ES-I3 (cell line): ENCODE data around the gene NOB1.
A peak's percentile ranks its signal among the peaks of the same experiment; 100 is the strongest.
"Not testable (repeated sequence)": the region's sequence is repeated elsewhere in the genome, so short reads cannot be mapped to it uniquely, and the experiment has no call there.

Experiments used
- H3K36me3 ChIP-seq: 2 replicates; pipeline ENCODE4 v1.6.1; 2013; ENCODE audit warnings: mild to moderate bottlenecking, low read length, control low read depth, moderate library complexity; ENCODE audit not compliant: insufficient read depth
- H3K4me1 ChIP-seq: 2 replicates; pipeline ENCODE4 v1.6.1; 2013; ENCODE audit warnings: mild to moderate bottlenecking, control low read depth, low read length; ENCODE audit not compliant: insufficient read depth
- H3K9ac ChIP-seq: 2 replicates; pipeline ENCODE4 v1.6.1; 2013; ENCODE audit warnings: low read depth, mild to moderate bottlenecking, low read length, moderate library complexity
- H3K9me3 ChIP-seq: 2 replicates; pipeline ENCODE4 v1.6.1; 2013; ENCODE audit warnings: mild to moderate bottlenecking, low read length, moderate library complexity; ENCODE audit not compliant: control insufficient read depth, insufficient read depth

NOB1 gene

DNA sequence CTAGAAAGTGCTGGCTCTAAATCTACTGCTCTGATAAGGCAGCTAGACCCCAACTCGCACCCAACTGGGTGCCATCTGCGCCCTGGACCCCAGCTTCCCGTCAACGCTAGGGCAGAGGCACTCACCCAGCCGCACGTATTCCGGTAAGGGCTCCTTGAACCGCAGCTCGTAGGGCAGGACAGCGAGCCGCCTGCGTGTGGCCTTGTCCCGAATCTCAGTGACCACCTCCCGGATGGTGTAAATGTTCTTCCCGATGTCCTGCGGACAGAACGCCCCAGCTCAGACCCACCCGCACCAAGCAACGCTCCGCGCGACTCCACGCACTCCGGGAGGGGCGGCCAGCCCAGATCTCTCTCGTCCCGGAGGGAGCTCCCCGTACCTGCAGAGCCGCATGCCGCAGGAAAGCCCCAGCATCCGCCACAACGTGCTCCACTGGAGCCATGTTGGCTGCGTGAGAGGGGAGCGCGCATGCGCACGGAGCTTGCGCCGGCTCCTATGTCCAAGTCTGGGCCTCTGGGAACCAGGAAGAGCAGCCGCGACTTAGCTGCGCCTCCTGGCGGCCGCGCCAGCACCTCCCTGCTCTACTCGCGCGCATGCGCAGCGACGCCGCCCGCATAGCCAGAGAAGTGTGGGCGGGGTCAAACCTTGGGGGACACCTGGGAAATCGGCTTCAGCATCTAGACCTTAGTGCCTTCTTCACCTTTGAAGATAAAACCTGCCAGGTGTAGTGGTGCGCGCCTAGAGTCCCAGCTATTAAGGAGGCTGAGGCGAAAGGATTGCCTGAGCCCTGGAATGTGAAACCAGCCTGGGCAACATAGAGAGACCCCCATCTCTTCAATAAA lies at the start of gene NOB1:
Gene NOB1 (minus strand): TSS at position 458 of the 842 bp plus-strand sequence. CDS start 16 bp downstream, at position 442.
- Histone ChIP-seq H3K9me3 (no peaks in the 10 kb centered on the region), H3K9ac (peak within 1 kb of the TSS; percentile 92), H3K36me3 (peaks cover 19% of the 10 kb centered on the region), H3K4me1 (no peaks in the 10 kb centered on the region)

DNA sequence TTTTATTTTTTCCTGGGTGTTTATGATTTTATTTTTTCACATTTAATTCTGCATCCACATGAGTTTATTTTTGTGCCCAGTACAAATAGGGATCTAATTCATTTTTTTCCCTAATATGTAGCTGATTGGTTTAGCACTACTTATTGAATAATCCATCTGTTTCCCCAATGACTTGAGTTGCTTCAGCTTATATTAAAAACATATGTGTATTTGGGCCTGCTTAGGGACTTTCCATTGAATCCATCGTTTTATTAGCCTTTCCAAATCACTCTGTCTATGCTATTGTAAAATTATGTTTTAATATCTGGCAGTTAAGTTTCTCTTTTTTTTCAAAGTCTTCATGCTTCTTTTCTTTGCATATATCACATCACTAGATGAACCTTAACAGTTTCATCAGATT lies 49.6 kb upstream of the NOB1 start:
- no peaks in the 10 kb centered on the region for H3K9me3 ChIP-seq
- peaks cover 3% of the 10 kb centered on the region for H3K36me3 ChIP-seq
- H3K9ac ChIP-seq = no peak overlapping the region
- H3K4me1 ChIP-seq = no peaks in the 10 kb centered on the region

DNA sequence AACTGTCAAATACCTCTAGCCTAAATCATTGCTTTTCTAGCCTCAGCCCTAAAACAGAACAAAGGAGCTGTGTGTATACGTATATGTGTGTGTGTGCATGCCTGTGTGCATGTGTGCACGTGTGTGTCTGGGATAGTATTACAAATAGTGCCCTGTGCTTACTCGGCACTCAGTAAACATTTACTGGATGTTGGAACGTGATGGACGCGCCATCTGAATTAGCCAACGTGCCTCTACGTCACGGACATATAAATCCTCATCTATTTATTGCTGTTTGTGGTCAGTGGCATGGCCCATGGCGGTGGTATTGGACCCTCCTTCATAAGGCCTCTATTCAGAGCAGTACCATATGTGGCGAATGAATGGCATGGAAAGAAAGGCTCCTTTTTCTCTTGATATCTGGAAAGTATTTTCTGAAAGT lies 44.9 kb upstream of the NOB1 start:
- Histone ChIP-seq H3K9me3 (no peaks in the 10 kb centered on the region), H3K9ac (no peak overlapping the region), H3K4me1 (no peaks in the 10 kb centered on the region), H3K36me3 (peaks cover 3% of the 10 kb centered on the region)

DNA sequence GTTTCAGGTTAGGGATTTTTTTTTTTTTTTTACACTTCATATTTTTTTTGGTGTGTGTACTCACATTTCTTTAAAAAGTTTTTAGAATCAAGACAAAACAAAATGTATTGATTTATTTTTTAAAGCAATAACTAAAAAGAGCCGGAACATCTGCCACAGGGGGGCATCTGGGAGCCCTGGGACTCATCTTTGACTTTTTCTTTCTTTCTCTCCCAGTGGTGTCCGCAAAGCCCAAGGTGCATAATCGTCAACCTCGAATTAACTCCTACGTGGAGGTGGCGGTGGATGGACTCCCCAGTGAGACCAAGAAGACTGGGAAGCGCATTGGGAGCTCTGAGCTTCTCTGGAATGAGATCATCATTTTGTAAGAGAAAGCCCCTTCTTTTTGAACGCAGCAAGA lies 43.7 kb upstream of the NOB1 start:
- Histone ChIP-seq H3K9ac (no peak overlapping the region), H3K9me3 (no peaks in the 10 kb centered on the region), H3K4me1 (no peaks in the 10 kb centered on the region), H3K36me3 (peaks cover 3% of the 10 kb centered on the region)

DNA sequence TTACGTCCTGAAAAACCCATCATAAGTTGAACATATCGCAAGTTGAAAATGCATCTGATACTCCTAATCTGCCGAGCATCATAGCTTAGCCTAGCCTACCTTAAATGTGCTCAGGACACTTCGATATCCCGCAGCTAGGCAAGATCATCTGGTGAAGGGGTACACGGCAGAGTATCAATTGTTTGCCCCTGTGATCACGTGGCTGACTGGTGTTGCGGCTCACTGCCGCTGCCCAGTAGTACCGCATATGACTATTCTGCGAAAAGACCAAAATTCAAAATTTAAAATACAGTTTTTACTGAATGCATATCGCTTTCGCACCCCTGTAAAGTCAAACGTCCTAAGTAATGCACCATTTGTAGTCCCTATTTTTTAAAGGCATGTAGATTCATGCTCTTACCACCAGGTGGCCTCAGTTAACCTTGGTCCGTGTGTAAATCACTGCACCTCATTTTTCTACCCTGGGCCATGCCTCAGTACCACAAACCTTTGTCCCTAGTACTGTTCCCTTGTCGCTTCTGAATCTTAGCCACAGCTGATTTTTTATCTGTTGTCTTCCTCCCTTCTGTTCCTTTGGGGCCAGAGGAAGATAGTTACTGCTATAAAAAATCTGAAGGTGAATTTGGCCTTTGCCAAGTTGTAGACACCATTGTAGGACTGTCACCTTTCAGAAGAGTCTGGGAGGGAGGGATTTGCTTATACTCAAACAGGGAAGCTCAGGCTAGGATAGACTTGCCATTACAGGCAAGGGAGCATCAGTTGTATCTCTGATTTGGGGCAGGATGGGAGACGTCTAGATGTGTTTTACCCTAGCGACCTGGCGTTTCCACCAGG lies 41.8 kb upstream of the NOB1 start:
- peaks cover 3% of the 10 kb centered on the region for H3K36me3 ChIP-seq
- H3K9ac ChIP-seq = peak overlapping the region; percentile 9; the same call in 1 of the 2 replicates
- no peaks in the 10 kb centered on the region for H3K4me1 ChIP-seq
- no peaks in the 10 kb centered on the region for H3K9me3 ChIP-seq

DNA sequence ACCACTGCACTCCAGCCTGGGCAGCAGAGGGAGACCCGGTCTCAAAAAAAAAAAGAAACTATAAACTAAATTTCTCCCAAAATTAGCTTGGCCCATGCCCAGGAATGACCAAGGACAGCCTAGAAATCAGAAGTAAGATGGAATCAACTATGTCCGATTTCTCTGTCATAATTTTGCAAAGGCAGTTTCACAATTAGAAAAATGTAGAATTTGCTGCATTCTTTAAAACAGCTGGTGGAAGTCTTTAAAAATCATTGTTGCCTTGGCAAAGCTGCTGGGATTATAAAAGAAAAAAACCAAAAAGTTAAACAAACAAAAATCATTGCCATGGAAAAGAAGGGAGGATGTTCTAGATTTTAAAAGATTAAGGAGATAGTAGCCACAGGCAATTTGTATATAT lies 39.8 kb upstream of the NOB1 start:
- no peak overlapping the region for H3K9ac ChIP-seq
- H3K36me3 ChIP-seq = peaks cover 2% of the 10 kb centered on the region
- H3K9me3 ChIP-seq = no peaks in the 10 kb centered on the region
- H3K4me1 ChIP-seq = no peaks in the 10 kb centered on the region

DNA sequence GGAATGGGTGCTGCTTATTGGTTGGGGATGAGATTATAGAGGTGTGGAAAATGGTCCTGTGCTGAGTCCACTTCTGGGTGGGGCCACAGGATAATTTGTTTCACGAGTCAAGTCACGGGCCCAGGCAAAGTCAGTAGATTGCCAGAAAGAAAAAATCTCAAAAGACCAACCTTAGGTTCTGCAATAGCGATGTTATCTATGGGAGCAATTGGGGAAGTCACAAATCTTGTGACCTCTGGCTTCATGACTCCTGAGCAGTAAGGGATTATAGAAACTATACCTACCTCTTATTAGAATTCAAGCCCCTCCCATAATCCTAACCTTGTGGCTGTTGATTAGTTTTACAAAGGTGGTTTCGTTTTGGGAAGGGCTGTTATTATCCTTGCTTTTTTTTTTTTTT lies 38.8 kb upstream of the NOB1 start:
- H3K36me3 ChIP-seq = no peaks in the 10 kb centered on the region; the same call in 1 of the 2 replicates
- H3K9ac ChIP-seq = no peak overlapping the region
- H3K4me1 ChIP-seq = no peaks in the 10 kb centered on the region
- H3K9me3 ChIP-seq = no peaks in the 10 kb centered on the region

DNA sequence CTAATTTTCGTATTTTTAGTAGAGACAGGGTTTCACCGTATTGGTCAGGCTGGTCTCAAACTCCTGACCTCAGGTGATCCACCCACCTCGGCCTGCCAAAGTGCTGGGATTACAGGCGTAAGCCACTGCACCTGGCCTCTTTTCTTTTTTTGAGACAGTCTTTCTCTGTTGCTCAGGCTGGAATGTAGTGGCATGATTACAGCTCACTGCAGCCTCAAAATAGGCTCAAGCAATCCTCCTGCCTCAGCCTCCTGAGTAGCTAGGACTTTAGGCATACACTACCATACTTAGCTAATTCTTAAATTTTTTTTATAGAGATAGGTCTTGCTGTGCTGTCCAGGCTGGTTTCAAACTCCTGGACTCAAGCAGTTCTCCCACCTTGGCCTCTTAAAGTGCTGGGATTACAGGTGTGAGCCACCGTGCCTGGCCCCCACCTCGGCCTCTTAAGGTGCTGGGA lies 36.7 kb upstream of the NOB1 start:
- H3K9me3 ChIP-seq, H3K9ac ChIP-seq, H3K36me3 ChIP-seq, H3K4me1 ChIP-seq: not testable (repeated sequence)

DNA sequence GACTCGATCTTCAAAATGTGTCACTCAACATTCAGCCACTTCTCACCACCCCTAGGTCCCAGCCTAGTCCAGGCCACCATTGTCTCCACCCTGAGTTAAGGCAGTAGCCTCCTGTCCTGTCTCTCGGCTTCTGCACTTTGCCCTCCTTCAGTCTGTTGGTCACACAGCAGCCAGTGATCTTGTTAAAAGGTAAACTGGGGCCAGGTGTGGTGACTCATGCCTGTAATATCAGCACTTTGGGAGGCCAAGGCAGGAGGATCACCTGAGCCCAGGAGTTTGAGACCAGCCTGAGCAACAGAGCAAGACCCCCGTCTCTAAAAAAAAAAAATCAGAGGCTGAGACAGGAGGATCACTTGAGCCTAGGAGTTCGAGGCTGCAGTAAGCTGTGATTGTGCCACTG lies 33.2 kb upstream of the NOB1 start:
- H3K9ac ChIP-seq = no peak overlapping the region
- no peaks in the 10 kb centered on the region for H3K9me3 ChIP-seq
- H3K4me1 ChIP-seq = no peaks in the 10 kb centered on the region
- H3K36me3 ChIP-seq = no peaks in the 10 kb centered on the region; the same call in none of the 2 replicates

DNA sequence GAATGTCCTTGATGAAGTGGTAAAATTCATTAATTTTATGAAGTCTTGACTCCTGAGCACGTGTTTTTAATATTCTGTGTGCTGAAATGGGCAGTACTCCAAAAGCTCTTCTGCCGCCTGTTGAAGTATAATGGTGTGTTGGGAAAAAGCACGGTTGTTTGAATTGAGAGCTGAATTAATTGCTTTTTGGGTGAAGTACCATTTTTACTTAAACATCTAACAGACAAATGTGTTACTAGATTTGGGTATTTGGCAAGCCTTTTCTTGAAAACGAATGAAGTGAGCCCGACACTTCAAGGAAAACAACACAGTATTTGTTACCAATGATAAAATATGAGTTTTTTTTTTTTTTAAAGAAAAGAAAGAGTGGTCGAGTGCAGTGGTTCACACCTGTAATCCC lies 29.9 kb upstream of the NOB1 start:
- Histone ChIP-seq H3K9me3 (no peaks in the 10 kb centered on the region), H3K9ac (no peak overlapping the region), H3K4me1 (no peaks in the 10 kb centered on the region), H3K36me3 (no peaks in the 10 kb centered on the region; the same call in none of the 2 replicates)

DNA sequence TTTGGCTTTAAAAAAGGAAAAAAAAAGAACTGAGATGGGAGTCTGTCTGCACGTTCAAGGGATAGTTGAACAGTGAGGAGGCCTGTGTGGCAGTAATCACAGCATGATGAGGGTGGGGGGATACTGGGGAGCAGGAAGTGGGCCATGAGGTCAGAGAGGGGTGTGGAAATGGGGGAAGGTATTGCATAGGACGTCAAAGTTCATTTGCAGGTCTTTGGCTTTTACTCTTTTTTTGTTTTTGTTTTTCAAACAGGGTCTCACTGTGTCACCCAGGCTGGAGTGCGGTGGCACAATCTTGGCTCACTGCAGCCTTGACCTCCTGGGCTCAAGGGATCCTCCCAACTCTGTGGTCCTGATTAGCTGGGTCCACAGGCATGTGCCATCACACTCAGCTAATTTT lies 26.4 kb upstream of the NOB1 start:
- H3K36me3 ChIP-seq = no peaks in the 10 kb centered on the region

DNA sequence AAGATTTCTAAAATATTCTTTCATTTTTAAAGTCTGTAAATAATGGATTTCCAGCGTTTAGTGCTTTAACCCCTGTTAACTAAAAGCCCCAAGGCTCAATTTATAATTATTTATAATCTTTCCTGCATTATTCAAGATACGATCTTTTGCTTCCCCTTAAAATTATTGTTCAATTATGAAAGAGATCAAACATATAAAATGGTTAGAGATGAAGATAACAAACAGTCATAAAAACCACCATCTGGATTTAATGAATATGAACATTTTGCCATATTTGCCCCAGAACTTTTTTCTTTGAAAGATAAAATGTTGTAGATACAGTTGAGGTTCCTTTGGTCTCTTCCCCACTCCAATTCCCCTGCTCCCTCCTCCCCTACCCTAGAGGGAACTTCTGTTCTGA lies 25.0 kb upstream of the NOB1 start:
- Histone ChIP-seq H3K4me1 (no peaks in the 10 kb centered on the region), H3K9ac (no peak overlapping the region), H3K36me3 (no peaks in the 10 kb centered on the region), H3K9me3 (peaks cover 7% of the 10 kb centered on the region; the same call in 1 of the 2 replicates)

More for the DNA sequence above, 26.4 kb upstream of the NOB1 start:
- Histone ChIP-seq H3K4me1 (no peaks in the 10 kb centered on the region), H3K9me3 (0 out of 2 replicates have a peak, but pooled peaks cover under 1% of the 10 kb centered on the region), H3K9ac (no peak overlapping the region)

DNA sequence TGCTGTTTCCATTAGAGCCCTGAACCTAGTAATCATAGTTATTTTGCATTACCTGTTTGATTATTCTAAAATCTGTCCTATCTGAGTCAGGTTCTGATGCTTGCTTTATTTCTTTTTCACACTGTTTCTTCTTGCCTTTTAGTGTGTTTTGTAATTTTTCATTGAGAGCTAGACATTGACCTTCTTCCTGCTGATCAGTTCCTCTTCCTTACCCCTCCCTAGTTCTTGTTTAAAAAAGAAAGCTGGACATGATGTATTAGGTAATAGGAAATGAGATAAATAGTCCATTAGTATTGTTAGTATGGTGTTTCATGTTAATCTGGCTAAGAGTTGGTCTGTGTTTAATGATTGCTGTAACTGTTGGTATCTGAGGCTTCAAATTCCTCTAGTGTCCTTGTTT lies 20.8 kb upstream of the NOB1 start:
- no peaks in the 10 kb centered on the region; the same call in 1 of the 2 replicates for H3K4me1 ChIP-seq
- H3K36me3 ChIP-seq = no peaks in the 10 kb centered on the region
- no peak overlapping the region for H3K9ac ChIP-seq
- H3K9me3 ChIP-seq = peaks cover 7% of the 10 kb centered on the region; the same call in 1 of the 2 replicates

DNA sequence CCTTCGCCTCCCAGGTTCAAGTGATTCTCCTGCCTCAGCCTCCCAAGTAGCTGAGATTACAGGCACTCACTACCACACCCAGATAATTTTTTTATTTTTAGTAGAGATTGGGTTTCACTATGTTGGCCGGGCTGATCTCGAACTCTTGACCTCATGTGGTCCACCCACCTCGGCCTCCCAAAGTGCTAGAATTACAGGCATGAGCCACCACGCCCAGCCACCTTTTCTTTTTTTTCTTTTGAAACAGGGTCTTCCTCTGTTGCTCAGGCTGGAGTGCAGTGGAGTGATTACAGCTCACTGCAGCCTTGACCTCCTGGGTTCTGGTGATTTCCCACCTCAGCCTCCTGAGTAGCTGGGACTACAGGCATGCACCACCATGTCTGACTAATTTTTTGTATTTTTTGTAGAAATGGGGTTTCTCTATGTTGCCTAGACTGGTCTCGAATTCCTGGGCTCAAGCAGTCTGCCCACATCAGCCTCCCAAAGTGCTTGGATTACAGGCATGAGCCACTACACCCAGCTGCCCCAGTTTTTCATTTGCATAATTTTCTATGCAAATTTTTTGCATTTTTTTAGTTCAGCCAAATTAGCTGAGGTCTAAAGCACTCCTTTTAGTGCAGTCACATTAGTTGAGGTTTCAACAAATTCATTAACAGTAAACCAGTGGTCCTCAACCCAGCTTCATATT lies 18.7 kb upstream of the NOB1 start:
- Histone ChIP-seq H3K9ac (no peak overlapping the region), H3K9me3 (peaks cover 7% of the 10 kb centered on the region; the same call in 1 of the 2 replicates), H3K36me3 (no peaks in the 10 kb centered on the region), H3K4me1 (no peaks in the 10 kb centered on the region; the same call in 1 of the 2 replicates)
